ENCODE data around the gene PEX14. TPM values are rescaled to one million over a fixed set of nuclear protein-coding genes. Genes with fewer than 3 reads are reported as not detected.

PEX14 gene
- total RNA-seq, 1 donor from 2014 or later = 31.4 TPM

DNA sequence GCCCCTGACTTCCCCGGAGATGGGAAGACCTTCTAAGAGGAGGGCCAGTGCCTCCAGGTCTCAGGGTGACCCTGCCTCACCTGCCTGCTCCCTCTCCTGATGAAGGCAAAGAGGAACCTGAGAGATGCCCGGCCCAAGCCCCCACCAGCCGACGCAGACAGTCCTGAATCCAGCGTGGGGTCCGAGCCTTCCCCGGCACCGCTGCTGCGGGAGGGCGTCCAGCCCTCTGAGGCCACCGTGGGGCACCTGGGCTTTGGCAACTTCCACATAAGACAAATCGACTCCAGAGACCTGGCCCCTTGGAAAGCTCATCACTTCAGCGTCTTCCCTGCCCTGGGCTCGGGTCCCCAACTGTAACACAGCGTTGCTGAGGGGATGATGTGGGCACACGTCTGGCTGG is 199.5 kb downstream of the PEX14 start:
- no peak overlapping the region for H3K27ac Mint-ChIP-seq
- no peaks in the 10 kb centered on the region for H3K9me3 Mint-ChIP-seq
- TF ChIP-seq, protein P1, sequence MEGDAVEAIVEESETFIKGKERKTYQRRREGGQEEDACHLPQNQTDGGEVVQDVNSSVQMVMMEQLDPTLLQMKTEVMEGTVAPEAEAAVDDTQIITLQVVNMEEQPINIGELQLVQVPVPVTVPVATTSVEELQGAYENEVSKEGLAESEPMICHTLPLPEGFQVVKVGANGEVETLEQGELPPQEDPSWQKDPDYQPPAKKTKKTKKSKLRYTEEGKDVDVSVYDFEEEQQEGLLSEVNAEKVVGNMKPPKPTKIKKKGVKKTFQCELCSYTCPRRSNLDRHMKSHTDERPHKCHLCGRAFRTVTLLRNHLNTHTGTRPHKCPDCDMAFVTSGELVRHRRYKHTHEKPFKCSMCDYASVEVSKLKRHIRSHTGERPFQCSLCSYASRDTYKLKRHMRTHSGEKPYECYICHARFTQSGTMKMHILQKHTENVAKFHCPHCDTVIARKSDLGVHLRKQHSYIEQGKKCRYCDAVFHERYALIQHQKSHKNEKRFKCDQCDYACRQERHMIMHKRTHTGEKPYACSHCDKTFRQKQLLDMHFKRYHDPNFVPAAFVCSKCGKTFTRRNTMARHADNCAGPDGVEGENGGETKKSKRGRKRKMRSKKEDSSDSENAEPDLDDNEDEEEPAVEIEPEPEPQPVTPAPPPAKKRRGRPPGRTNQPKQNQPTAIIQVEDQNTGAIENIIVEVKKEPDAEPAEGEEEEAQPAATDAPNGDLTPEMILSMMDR (IDR thresholded peaks at IDR 0.05; ENCODE audit: unreplicated experiment) = no peak
- H3K4me3 Mint-ChIP-seq = no peak overlapping the region
- H3K4me1 Mint-ChIP-seq = peaks cover 58% of the 10 kb centered on the region
- no peaks in the 10 kb centered on the region for H3K36me3 Mint-ChIP-seq
- no peaks in the 10 kb centered on the region for H3K27me3 Mint-ChIP-seq (ENCODE audit: low read depth)
- DNase-seq (ENCODE audit: low spot score in 2 of 2, unreplicated experiment in 2 of 2) = no peak

DNA sequence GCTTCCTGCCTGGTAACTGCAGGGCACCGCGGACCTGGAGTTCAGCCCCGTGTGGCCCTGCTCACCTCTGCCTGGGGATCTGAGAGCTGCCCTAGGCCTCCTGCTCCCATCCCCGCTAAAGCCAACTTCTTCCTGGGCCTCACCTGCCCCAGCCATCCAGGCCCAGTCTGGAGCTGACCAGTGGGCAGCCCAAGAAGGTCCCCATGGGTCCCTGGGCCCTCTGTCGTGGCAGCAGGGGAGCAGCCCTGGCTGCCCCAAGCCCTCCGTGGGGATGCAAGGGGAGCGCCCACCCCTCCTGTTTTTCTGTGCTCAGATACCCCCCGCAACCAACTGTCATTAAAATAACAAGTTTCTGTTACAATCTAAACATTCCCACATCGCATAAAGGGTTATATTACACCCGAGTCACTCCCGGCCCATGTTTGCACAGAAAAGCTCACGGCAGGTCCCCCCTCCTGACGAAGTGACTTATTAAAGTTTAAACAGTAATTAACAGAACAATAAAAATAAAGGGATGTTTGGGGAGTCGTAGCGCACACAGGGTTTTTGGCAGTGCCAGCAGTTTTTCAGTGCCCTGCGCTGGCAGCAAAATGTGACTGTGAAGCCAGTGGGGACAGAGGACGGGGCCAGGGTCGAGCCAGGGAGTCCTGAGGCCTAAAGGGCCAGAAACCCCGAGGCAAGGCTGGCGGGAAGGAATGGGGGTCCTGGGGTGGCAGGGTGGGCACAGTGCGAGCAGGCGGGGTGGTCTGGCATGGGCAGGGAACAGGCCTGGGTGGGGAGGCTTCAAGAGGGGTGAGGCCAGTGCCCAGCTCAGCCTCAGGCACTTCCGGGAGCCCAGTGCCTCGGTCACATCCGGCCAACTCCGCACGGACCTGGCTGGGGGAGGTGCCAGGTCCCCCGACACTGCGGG is 200.2 kb downstream of the PEX14 start:
- no peak overlapping the region for H3K4me3 Mint-ChIP-seq
- no peak for DNase-seq (ENCODE audit: low spot score in 2 of 2, unreplicated experiment in 2 of 2)

DNA sequence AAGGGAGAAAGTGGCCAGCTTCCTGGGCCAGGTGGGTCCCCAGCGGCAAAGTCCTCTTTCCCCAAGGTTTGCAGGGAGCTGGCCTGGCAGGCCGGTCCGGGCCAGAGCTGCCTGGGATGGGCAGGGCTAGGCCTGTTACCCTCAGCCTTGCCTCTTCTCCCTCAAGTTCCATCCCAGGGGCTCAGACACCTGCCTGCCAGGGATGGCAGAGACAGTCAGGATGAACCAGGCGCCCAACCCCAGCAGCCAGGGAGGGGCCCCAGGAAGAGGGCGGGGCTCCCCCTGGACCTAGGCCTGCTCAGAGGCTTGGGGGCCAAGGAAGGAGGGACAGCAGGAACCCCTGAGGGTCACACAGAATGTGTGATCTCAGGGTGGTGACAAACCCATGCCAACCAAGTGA is 201.1 kb downstream of the PEX14 start:
- Mint-ChIP-seq H3K4me3 (no peak overlapping the region), H3K27me3 (ENCODE audit: low read depth) (no peaks in the 10 kb centered on the region), H3K36me3 (no peaks in the 10 kb centered on the region), H3K27ac (no peak overlapping the region), H3K4me1 (peaks cover 60% of the 10 kb centered on the region), H3K9me3 (no peaks in the 10 kb centered on the region)
- no peak for DNase-seq (ENCODE audit: low spot score in 2 of 2, unreplicated experiment in 2 of 2)
- TF ChIP-seq, protein P1 (IDR thresholded peaks at IDR 0.05; ENCODE audit: unreplicated experiment) = no peak

More for the DNA sequence above, 200.2 kb downstream of the PEX14 start:
- TF ChIP-seq, protein P1 (IDR thresholded peaks at IDR 0.05; ENCODE audit: unreplicated experiment) = no peak
- Mint-ChIP-seq H3K9me3 (no peaks in the 10 kb centered on the region), H3K36me3 (no peaks in the 10 kb centered on the region), H3K27me3 (ENCODE audit: low read depth) (no peaks in the 10 kb centered on the region), H3K4me1 (peaks cover 66% of the 10 kb centered on the region), H3K27ac (no peak overlapping the region)

DNA sequence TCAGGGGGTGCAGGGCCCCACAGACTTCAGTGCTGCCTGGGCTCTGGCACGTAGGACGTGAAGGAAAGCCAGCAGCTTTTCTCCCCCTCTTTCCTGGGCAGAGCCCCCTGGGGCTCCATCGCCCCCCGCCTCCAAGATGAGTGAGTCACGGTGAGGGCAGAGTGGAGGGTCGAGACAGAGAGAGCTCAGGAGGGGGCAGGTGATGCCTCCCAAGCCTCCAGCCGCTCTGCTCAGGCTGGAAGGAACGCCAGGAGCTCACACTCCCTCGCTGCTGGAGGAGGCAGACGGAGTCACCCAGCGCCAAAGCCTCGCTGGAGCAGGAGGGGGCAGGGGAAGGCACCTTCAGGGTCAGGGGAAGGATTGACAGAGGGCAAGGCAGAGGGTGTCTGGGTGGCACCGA is 202.2 kb downstream of the PEX14 start:
- no peak for DNase-seq (ENCODE audit: low spot score in 2 of 2, unreplicated experiment in 2 of 2)
- H3K4me1 Mint-ChIP-seq = peaks cover 60% of the 10 kb centered on the region
- peak overlapping the region; percentile 76 for H3K27ac Mint-ChIP-seq
- no peaks in the 10 kb centered on the region for H3K36me3 Mint-ChIP-seq
- H3K9me3 Mint-ChIP-seq = no peaks in the 10 kb centered on the region
- no peak overlapping the region for H3K4me3 Mint-ChIP-seq
- TF ChIP-seq, protein P1 (IDR thresholded peaks at IDR 0.05; ENCODE audit: unreplicated experiment) = no peak
- H3K27me3 Mint-ChIP-seq (ENCODE audit: low read depth) = no peaks in the 10 kb centered on the region

DNA sequence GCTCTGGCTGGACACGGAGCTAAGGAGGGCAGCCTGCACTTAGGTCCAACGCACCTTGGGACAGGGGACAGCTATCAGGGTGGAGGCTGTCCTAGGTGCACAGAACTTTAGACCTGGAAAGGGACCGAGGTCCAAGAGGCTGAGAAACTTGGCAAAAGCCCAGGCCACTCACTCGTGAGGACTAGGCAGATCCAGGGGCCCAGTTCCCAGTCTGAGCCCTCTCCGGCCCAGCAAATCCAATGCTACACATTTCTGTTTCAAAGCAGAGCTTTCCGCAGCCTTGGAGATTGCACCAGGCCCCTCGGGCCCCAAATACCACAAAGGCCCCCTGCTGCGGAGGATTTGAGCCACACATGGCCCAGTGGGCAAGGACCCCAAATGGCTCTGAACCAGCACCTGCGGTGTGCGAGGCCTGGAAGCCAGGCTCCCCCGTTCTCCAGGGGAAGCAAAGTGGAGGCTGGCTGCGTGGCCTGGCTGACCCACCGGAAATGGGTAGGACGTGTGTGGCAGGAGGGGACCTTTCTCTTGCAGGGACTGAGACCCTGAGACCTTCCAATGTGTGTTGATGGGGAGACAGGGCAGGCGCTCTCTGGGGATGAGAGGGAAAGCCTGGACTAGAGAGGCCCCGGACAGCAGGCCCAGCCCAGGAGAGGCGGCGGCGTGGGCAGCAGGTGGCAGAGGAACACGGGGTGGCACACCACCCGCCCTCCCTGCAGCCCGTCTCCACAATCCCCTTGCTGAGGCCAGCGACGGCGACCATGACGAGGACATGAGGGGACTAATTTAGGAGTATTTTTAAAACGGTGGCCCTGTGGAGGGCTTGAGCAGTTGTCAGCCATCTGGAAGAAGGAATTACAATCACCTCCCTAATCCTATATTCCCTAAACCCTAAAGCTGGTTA is 203.0 kb downstream of the PEX14 start:
- no peak overlapping the region for H3K4me3 Mint-ChIP-seq
- TF ChIP-seq, protein P1 (IDR thresholded peaks at IDR 0.05; ENCODE audit: unreplicated experiment) = no peak
- no peak for DNase-seq (ENCODE audit: low spot score in 2 of 2, unreplicated experiment in 2 of 2)
- H3K27me3 Mint-ChIP-seq (ENCODE audit: low read depth) = no peaks in the 10 kb centered on the region
- H3K27ac Mint-ChIP-seq = no peak overlapping the region
- peaks cover 59% of the 10 kb centered on the region for H3K4me1 Mint-ChIP-seq
- H3K9me3 Mint-ChIP-seq = no peaks in the 10 kb centered on the region
- H3K36me3 Mint-ChIP-seq = no peaks in the 10 kb centered on the region

Measured in mesothelial cell of epicardium (in vitro differentiated cells).